Bronchial smooth muscle cell (primary cell): ENCODE measurements around the gene SGTA. TPM values are rescaled to one million over a fixed set of nuclear protein-coding genes. Genes with fewer than 3 reads are reported as not detected.

Experiments
- total RNA-seq: library from RNA; depleted of rRNA; stranded (reverse); fragments of >200 nt; gene quantifications from 2 replicates; pipeline ENCODE4 v1.2.1, GENCODE V29; 2014

Gene SGTA, protein sequence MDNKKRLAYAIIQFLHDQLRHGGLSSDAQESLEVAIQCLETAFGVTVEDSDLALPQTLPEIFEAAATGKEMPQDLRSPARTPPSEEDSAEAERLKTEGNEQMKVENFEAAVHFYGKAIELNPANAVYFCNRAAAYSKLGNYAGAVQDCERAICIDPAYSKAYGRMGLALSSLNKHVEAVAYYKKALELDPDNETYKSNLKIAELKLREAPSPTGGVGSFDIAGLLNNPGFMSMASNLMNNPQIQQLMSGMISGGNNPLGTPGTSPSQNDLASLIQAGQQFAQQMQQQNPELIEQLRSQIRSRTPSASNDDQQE
- total RNA-seq, result 18.0 and 18.4 TPM in 2 replicates

DNA sequence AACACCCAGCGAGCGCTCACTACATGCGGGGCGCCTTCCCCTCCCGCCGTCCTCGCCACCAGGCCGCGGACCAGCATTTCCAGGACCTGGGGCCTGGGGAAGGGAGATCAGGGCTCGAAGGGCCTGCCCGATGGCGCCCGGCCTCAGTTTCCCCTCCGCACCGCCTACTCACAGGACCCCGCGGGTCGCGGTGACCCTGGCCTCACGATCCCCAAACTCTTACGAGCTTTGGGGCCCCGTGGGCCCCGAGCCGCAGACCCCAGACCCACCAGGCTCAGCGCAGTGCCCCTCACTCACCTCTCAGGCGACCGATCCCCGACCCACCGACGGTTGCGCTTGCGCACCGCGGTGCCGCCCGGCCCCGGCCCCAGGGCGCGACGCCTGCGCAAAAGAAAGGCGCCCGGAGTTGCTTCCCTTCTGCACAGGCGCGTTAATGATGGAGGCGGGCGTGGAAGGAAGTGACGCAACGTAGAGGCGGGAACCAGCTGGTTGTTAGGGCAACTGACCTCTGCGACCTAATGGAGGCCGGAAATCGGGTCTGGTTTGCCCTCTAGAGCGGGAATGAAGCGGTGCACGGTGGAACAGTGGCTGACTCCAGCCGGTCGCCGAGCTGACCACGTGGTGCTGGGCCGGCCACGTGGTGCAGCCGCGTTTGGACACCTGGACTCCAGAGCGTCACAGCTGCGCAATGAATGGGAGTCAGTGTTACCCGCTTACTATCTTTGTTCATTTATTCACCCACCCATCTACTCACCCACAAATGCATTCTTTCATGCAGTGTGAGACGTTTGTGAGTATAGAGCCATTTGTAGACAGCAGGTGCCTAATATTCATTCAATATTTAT, at the start of gene SGTA:
SGTA (minus strand) TSS at position 338 of the 845 bp plus-strand sequence. CDS start 14,205 bp downstream, outside the sequence.

DNA sequence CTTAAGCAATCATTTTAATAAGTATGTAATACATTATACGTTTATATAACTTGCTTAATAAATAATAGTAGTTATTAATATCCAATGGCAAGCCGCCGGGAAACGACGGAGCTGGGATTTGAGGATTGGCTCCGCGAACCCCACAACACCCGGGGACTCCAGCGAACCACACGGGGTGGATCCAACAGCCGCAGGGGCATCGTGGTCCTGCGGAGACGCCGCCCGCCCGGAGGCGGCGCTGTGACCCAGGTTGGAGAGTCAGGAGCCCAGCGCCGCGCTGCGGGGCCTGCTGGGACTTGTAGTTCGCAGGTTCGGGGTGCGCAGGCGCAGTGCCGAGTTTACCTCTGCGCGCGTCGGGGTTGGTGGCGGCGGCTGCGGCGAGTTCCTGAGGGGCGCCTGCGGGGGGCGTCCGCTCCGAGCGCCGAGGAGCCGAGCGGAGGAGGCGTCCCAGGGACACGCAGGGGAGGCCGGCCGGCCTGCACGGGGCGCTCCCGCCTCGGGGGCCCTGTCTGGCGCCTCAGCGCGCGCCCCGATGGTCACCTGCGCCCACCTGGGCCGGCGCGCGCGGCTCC, 36.6 kb upstream of the SGTA start, which contains the start of gene ZNF554:
ZNF554 (plus strand) TSS at position 329 of the 572 bp plus-strand sequence; CDS start at position 533, 204 bp downstream.

DNA sequence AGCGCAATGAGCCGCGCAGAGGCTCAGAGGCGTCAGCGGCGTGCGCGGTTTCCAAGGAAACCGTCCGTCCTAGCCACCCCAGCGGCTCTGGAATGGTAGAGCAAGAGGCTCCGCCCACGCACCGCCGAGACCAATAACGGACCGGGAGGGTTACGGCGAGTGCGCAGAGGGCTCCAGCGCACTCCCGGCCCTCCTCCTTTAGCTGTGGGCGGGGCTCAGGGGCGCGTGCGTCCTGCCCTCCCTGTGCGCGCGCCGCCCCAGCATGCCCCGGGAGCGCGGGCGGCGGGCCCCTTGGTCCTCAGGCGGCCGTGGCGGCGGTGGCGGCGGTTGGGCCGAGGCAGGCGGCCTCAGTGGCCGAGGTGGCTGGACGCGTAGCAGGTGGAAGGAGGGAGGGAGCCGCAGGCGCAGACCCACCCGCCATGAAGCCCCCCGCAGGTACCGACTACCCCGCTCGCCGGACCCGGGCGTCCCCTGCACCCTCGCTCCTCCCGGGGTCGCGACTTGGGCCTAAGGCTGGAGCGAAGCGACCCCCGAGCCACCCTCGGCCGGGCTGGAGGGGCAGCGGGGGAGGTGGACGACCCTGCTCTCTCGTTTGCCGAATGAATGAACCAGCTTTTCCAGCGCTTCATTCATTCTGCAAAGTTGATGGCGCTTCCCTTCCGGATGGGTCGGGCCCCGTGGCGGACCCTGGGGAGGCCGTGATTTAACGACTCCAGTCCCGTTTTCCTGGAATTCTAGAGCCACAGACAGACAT, 2.3 kb upstream of the SGTA start, which contains the start of gene THOP1:
THOP1 (plus strand) TSS at position 260 of the 754 bp plus-strand sequence; CDS start at position 420, 160 bp downstream.

DNA sequence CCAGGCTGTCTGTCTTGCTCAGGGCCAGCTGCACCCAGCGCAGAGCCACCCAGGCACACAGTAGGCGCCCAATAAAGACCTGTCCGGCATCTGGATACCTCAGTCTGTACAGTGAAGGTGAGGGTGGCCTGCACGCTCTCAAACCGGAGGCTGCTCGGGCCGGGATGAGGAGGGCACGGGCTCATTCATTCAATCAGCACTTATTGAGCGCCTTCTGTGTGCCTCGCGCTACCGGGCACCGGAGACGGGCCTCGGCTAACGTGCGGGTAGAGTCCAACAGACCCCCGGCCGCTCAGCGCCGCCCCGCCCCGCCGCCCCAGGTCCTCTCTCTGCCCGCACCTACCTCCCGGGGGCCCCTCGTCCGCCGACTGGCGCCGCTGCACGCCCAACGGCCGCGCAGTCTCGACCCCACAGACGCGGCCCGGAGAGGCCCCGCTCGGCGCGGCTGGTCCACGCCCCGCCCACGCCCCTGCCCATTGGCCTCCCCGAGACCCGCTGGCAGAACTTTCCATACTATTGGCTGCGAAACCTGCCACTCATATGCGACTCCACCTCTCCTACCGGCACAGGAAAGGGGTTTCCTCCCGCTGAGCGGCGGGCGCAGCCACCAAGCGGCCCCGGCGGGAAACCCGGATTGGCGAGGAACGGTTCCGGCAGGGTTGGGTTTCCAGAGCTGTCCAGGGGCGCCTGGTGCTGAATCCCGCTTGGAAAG, 43.3 kb downstream of the SGTA start, which contains the start of gene SLC39A3:
SLC39A3 (minus strand) TSS at position 416 of the 712 bp plus-strand sequence. CDS start 2,760 bp downstream, outside the sequence.

DNA sequence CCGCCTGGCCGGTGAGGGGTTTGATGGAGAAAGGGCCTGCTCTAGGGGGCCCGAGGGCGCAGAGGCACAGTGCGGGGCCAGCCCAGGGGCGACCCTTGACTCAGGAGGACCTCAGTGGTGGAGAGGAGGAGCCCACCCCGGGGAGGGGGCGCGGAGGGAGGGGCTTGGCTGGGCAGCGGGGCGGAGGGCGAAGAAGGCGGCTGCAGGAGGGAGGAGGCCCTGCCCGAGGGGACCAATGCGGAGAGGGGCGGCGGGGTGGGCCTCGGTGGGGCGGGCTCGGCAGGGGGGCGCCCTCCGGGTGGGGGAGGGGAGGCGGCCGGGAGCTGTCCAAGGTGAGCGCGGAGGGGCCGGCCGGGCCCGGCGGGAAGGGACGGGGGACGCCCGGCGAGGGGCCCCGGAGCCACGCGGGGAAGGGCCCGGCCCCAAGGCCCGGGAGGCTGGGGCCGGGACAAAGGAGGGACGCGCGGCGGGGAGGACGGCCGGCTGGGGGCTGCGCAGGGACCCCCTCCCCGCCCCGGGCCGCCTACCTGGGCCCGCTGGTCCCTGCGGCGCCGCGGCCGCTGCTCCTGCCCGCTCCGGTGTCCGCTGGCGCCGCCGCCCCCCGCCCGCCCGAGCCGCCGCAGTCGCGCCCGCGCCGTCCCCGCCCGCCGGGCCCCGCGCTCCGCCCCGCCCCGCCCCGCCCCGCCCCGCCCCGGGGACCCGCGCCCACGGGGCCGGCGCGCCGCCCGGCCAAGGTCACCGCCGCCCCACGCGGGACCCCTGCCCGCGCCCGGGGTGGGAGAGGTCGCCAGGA, 62.1 kb downstream of the SGTA start, which contains the start of gene DIRAS1:
DIRAS1 (minus strand) TSS at position 596 of the 793 bp plus-strand sequence. CDS start 3,566 bp downstream, outside the sequence.

Other genes with a start within 250 kb of the SGTA start
- gene GNG7, start 80.6 kb downstream of the SGTA start, total RNA-seq, result 0.17 and 0.47 TPM in 2 replicates
- 2.0 and 7.2 TPM in 2 replicates for gene DIRAS1, start 61.9 kb downstream of the SGTA start, total RNA-seq
- 21.6 and 30.7 TPM in 2 replicates for gene SLC39A3, start 43.3 kb downstream of the SGTA start, total RNA-seq
- gene THOP1, start 2.2 kb upstream of the SGTA start, total RNA-seq, result 51.5 and 54.9 TPM in 2 replicates
- gene ZNF554, start 36.6 kb upstream of the SGTA start, total RNA-seq, result 4.0 and 4.1 TPM in 2 replicates
- 3.8 and 7.3 TPM in 2 replicates for gene ZNF555, start 58.2 kb upstream of the SGTA start, total RNA-seq
- 0.09 TPM in 1 of 2 replicates, not detected in the other for gene ZNF556, start 84.1 kb upstream of the SGTA start, total RNA-seq
- gene ZNF57, start 117.7 kb upstream of the SGTA start, total RNA-seq, result 3.5 TPM in 2 replicates
- gene ZNF77, start 161.7 kb upstream of the SGTA start, total RNA-seq, result 3.3 and 4.3 TPM in 2 replicates
- gene TLE6, start 194.3 kb upstream of the SGTA start, total RNA-seq, result 0.63 and 0.94 TPM in 2 replicates
- gene TLE2, start 246.0 kb upstream of the SGTA start, total RNA-seq, result 1.6 and 4.3 TPM in 2 replicates